ENCODE results near the gene CBX7. TPM values are rescaled to one million over a fixed set of nuclear protein-coding genes. Genes with fewer than 3 reads are reported as not detected.
A peak's percentile ranks its signal among the peaks of the same experiment; 100 is the strongest.

Gene CBX7
- total and polyA plus RNA-seq, 2 of the 8 experiments (the other 6 are each of a cell fraction or from before 2014, with no cell fraction given): 6.9 to 8.7 TPM

DNA sequence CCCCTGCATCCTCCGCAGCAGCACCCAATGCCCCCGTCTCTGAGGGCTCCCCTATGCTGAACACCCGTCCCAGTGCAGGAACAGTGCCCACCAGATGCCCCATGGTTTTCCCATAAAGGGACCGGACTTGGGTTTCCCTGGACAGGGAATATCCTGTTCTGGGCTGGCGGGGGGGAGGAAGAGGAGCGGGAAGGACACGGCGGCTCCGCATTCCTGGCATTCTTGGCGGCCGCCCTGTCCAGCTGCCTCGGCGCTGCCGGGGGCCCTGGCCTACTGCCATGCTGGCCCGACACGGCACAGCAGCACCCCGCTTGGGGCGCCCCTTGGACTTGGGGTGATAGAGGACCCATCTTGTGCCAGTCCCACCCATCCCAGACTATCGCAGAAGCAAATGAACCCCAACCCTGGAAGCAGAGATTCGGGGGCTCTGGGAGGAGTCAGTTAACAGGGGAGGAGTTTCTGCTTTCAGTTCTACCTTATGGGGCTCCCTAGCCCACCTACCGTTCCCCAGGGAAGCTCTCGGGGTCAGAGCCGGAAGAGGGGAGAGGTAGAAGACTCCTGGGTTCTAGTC, 23.7 kb upstream of the CBX7 start:
- H3K79me2 ChIP-seq (ENCODE audit: control insufficient read depth in 1 of 2, insufficient read depth in 2 of 2, low read length in 2 of 2): no peaks in the 10 kb centered on the region
- peak overlapping the region; percentile 7 for H4K5ac ChIP-seq (ENCODE audit: insufficient read length, low read depth, low read length)
- no peak overlapping the region for H3K14ac ChIP-seq (ENCODE audit: insufficient read length)
- peak overlapping the region; percentile 45 to 47 for H3K4me2 ChIP-seq (ENCODE audit: insufficient read depth in 1 of 2, low read depth in 2 of 2, low read length in 2 of 2)
- H4K91ac ChIP-seq (replicated peaks; ENCODE audit: insufficient read length, low read length): peak overlapping the region; percentile 99
- peaks cover 19 to 64% (median 55%) of the 10 kb centered on the region in 4 experiments for H3K4me1 ChIP-seq (replicated peaks in 1 of 4; ENCODE audit: control insufficient read depth in 3 of 4, insufficient read depth in 4 of 4, low read length in 3 of 4)
- 33% methylated on average over 15 of the region's 23 CpGs; no CpG with 5 or more reads in 1 of the 2 experiments for WGBS, 2 experiments (ENCODE audit: extremely low coverage in 1 of 2, insufficient coverage in 1 of 2, insufficient read length in 1 of 2, insufficient replicate concordance in 2 of 2, low coverage in 1 of 2, low lambda C conversion rate in 2 of 2, missing lambda C conversion rate in 1 of 2)
- no peak overlapping the region for H2AFZ ChIP-seq (ENCODE audit: low read length)
- H3K4ac ChIP-seq (replicated peaks; ENCODE audit: insufficient read length, low read depth, low read length): peak overlapping the region; percentile 99
- H2BK20ac ChIP-seq (ENCODE audit: low read length): peak overlapping the region; percentile 100
- H3K9ac ChIP-seq (replicated peaks in 1 of 4; ENCODE audit: extremely low read depth in 1 of 4, low read depth in 3 of 4, low read length in 3 of 4): peak overlapping the region in 2 of 4 experiments; percentile 69 to 71; a peak in 5 of 7 replicates
- H3K23ac ChIP-seq (ENCODE audit: insufficient read length): no peak overlapping the region
- H3K23me2 ChIP-seq (ENCODE audit: low read depth, low read length): no peaks in the 10 kb centered on the region; the same call in 1 of the 2 replicates
- ChIA-PET POLR2A (ENCODE audit: partially characterized antibody) (interaction anchor here (0.6 to 11.8 kb wide), 19 partner anchors 8 to 140 kb away, joined by 3 to 313 read pairs (median 4); partner anchors contain the start of gene RPL3), CTCF (ENCODE audit: partially characterized antibody) (interaction anchor here (0.7 to 6.0 kb wide), 14 partner anchors 8 to 141 kb away, joined by 3 to 48 read pairs (median 4); no protein-coding TSS in a partner anchor)
- FAIRE-seq (no peak), DNase-seq (ENCODE audit: low read depth in 1 of 2, low spot score in 2 of 2) (peak in 1 of 2 experiments; percentile 84)
- H2AK5ac ChIP-seq (ENCODE audit: low read depth, low read length): peak overlapping the region; percentile 100
- peak overlapping the region; percentile 92 for H3K27ac ChIP-seq (ENCODE audit: low read depth, low read length)
- peak overlapping the region; percentile 89 for H2BK120ac ChIP-seq (replicated peaks; ENCODE audit: low read depth, low read length)
- no peak overlapping the region for H3K56ac ChIP-seq (replicated peaks; ENCODE audit: insufficient read length, low read depth, low read length)
- H2BK5ac ChIP-seq (ENCODE audit: low read depth, low read length): peak overlapping the region; percentile 100
- H2BK15ac ChIP-seq (ENCODE audit: low read length): no peak overlapping the region; the same call in 1 of the 2 replicates
- H3K9me3 ChIP-seq (ENCODE audit: insufficient read depth in 2 of 2, low read depth in 1 of 2, low read length in 1 of 2): no peaks in the 10 kb centered on the region
- no peak overlapping the region; a peak in 1 of 8 replicates for H3K4me3 ChIP-seq (ENCODE audit: extremely low read depth in 1 of 4, insufficient read depth in 2 of 4, low read depth in 3 of 4, low read length in 4 of 4)
- peak overlapping the region; percentile 100 for H2BK12ac ChIP-seq (ENCODE audit: low read depth, low read length)
- H3K18ac ChIP-seq (ENCODE audit: extremely low read depth, low read length): peak overlapping the region; percentile 93
- no peaks in the 10 kb centered on the region for H3K79me1 ChIP-seq (ENCODE audit: low read depth, low read length)
- H4K20me1 ChIP-seq (replicated peaks in 1 of 2; ENCODE audit: control insufficient read depth in 1 of 2, insufficient read depth in 2 of 2, low read length in 2 of 2): no peaks in the 10 kb centered on the region
- H3K27me3 ChIP-seq (replicated peaks in 1 of 4; ENCODE audit: control insufficient read depth in 3 of 4, extremely low read depth in 1 of 4, insufficient read depth in 3 of 4, low read length in 3 of 4): no peaks in the 10 kb centered on the region
- peak overlapping the region; percentile 98 for H4K8ac ChIP-seq (ENCODE audit: extremely low read depth, insufficient read depth, low read length)
- no peaks in the 10 kb centered on the region for H3K36me3 ChIP-seq (ENCODE audit: control insufficient read depth in 2 of 4, insufficient read depth in 4 of 4, low read length in 3 of 4)
- TF ChIP-seq BCL11A (IDR thresholded peaks at IDR 0.05; ENCODE audit: low read depth in 2 of 2, low read length in 2 of 2) (no peak), YY1 (IDR thresholded peaks at IDR 0.05; ENCODE audit: low read depth, low read length) (peak; percentile 58; the same call in 1 of the 2 replicates), RBBP5 (IDR thresholded peaks at IDR 0.05; ENCODE audit: borderline replicate concordance, low read depth, low read length) (peak; percentile 83; the same call in 1 of the 2 replicates), EP300 (IDR thresholded peaks at IDR 0.05; ENCODE audit: borderline replicate concordance in 1 of 2, low read depth in 2 of 2, low read length in 2 of 2) (peak in 1 of 2 experiments; percentile 91; a peak in 2 of 3 replicates), KDM1A (IDR thresholded peaks at IDR 0.05; ENCODE audit: borderline replicate concordance, low read length) (no peak), TAF1 (IDR thresholded peaks at IDR 0.05; ENCODE audit: low read depth, low read length) (peak; percentile 55), EGR1 (IDR thresholded peaks at IDR 0.05; ENCODE audit: borderline replicate concordance, low read depth, low read length) (peak; percentile 56), RXRA (IDR thresholded peaks at IDR 0.05; ENCODE audit: insufficient read depth, low read depth, low read length) (peak; percentile 75; the same call in 1 of the 2 replicates)
- TF ChIP-seq, protein P1, sequence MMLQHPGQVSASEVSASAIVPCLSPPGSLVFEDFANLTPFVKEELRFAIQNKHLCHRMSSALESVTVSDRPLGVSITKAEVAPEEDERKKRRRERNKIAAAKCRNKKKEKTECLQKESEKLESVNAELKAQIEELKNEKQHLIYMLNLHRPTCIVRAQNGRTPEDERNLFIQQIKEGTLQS (IDR thresholded peaks at IDR 0.05; ENCODE audit: insufficient read depth, low read depth, low read length): no peak
- TF ChIP-seq, protein P2, sequence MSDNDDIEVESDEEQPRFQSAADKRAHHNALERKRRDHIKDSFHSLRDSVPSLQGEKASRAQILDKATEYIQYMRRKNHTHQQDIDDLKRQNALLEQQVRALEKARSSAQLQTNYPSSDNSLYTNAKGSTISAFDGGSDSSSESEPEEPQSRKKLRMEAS (IDR thresholded peaks at IDR 0.05): peak; percentile 52
